VCaP (cell line): ENCODE measurements around the gene GPR135.

ENCODE experiments used
- H3K27ac ChIP-seq: fragments of 450-650 bp; 2 replicates; pipeline ENCODE4 v1.5.1; 2017
- TF ChIP-seq, protein P1 (sequence below): fragments of 450-650 bp; conservative IDR thresholded peaks from 2 replicates; pipeline ENCODE4 v1.5.1; 2017; ENCODE audit warnings: mild to moderate bottlenecking, moderate library complexity

The GPR135 gene

DNA sequence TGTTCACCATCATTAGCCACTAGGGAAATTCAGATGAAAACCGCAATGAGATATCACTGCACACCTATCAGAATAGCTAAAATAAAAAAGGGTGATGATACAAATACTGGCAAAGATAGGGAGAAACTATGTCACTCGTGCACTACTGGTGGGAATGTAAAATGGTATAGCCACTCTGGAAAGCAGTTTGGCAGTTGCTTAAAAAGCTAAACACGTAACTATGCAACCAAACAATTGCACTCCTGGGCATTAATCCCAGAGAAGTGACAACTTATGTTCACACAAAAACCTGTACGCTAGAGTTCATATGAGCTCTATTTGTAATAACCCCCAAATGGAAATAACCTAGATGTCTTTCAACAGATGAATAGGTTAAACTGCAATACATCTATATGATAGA is 35.4 kb downstream of the GPR135 start:
- no peak overlapping the region for H3K27ac ChIP-seq
- TF ChIP-seq, protein P1, sequence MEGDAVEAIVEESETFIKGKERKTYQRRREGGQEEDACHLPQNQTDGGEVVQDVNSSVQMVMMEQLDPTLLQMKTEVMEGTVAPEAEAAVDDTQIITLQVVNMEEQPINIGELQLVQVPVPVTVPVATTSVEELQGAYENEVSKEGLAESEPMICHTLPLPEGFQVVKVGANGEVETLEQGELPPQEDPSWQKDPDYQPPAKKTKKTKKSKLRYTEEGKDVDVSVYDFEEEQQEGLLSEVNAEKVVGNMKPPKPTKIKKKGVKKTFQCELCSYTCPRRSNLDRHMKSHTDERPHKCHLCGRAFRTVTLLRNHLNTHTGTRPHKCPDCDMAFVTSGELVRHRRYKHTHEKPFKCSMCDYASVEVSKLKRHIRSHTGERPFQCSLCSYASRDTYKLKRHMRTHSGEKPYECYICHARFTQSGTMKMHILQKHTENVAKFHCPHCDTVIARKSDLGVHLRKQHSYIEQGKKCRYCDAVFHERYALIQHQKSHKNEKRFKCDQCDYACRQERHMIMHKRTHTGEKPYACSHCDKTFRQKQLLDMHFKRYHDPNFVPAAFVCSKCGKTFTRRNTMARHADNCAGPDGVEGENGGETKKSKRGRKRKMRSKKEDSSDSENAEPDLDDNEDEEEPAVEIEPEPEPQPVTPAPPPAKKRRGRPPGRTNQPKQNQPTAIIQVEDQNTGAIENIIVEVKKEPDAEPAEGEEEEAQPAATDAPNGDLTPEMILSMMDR: no peak

DNA sequence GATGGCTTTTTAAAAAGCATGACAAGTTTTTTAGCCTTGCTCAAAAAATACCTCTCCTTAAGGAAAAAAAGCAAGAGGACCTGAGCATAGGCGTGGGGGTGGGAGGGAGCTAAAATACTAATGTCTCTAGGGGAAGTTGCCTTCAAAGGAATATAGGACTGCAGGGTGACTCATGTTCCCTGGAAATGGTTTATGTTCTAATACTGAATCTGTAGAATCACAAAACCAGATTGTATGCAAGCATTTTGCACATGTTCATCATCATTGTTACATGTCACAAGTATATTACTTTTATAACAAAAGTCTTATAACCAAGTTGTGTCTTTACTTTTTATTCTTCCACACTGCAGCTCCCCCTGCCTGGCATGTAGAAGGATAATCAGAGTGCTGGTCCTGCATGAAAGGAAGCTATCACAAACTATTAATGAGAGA is 36.6 kb downstream of the GPR135 start:
- TF ChIP-seq, protein P1: peak; percentile 33; the same call in 1 of the 2 replicates
- H3K27ac ChIP-seq: no peak overlapping the region

DNA sequence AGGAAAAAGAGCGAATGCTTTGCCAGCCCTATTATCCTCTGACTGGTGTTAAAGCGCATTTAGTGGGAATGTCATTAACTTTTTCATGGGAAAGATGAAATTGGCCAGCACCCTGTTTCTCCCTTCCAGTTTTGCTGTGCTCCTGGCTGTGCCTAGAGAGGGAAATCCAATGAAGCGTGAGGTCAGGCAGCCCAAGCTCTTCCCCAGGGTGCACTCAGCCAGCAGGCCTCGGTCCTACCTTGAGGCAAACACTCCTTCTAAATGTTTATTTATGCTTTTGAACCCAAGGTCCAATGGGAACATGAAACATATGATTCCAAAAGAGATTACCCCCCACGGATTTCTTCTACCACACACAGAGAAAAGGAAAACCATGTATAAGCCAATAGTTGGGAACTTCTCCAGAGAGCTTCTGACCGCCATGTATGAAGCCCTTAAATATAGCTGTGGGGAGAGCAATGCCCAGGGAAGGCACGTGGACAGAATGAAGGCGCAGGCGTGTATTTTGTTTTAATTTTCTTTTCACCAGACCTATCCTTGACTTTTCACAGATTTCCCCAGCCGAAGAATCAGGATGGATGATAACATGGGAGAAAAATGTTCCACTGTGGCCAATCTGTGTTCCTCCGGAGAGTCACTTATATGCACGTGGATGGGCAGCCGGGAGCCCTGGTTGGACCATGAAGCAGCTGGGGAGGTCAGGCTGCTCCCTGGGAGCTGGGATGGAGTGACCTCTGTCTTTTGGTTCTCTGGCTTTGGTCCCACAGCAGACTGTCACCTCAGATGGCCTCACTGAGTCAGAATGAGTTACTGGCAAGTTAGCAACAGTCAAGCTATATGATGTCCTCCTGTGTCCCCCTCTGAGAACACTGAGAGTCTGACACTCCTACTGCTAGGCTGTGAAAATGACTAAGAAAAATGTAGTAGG is 37.3 kb downstream of the GPR135 start:
- H3K27ac ChIP-seq: no peak overlapping the region
- TF ChIP-seq, protein P1: no peak

DNA sequence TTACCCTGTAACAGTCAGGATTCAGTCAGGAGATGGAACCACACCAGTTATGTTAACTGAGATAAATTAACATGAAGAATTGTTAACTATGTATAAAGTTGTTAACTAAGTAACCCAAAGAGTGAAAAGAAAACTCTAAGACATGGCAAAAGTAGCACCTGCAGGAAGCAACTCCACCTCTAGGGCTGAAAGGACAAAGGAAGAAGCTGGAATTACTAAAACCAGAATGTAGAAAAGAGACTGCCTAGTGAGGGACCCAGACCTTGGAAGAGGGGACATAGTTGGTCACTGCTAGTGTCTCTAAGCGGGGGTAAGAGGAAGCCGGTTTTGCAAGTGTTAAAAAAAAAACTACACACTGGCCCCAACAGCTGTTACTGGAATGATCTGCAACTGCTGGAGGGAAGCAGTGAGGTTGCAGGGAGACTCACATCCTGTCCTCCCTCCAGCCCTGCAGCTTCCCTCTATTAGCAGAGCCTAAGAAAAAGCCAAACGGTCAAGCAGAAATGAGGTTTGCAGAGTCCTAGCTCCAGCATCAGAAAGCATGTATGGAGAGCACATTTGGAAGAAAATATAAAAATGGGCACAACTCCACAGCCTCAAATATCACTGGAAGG is 39.8 kb downstream of the GPR135 start:
- TF ChIP-seq, protein P1: no peak
- no peak overlapping the region for H3K27ac ChIP-seq

DNA sequence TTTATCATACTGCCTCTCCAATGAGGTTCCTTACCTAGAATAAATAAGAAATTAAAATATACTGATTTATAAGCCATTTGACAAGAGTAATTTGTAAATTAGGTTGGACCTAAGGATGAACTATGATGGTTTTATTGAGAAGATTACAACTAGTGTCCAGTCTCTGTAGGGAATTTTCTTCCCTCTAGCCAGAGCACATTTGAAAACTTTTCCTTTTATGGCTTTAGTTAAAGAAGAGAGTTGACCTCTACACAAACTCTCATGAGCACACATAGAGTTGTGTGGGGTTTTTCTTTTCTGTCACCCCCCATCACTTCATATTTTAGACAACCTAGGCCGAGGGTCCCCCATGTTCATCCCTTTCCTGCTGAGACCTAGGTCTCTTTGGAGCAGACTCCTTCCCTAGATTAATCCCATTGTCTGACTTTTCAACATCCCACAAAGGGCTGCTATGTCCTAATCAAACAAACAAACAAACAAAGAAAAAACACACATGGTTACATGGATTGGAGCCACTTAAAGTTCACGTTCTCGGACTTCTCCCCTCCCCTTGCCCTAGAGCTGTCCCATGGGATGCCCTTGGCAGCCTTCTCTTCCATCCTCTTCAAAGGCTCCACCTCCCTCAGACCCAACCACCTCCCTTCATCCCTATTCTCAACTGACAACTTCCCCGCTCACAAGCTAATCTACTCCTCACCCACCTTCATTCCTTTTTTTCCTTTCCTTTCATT is 40.7 kb downstream of the GPR135 start:
- TF ChIP-seq, protein P1: no peak
- no peak overlapping the region for H3K27ac ChIP-seq

DNA sequence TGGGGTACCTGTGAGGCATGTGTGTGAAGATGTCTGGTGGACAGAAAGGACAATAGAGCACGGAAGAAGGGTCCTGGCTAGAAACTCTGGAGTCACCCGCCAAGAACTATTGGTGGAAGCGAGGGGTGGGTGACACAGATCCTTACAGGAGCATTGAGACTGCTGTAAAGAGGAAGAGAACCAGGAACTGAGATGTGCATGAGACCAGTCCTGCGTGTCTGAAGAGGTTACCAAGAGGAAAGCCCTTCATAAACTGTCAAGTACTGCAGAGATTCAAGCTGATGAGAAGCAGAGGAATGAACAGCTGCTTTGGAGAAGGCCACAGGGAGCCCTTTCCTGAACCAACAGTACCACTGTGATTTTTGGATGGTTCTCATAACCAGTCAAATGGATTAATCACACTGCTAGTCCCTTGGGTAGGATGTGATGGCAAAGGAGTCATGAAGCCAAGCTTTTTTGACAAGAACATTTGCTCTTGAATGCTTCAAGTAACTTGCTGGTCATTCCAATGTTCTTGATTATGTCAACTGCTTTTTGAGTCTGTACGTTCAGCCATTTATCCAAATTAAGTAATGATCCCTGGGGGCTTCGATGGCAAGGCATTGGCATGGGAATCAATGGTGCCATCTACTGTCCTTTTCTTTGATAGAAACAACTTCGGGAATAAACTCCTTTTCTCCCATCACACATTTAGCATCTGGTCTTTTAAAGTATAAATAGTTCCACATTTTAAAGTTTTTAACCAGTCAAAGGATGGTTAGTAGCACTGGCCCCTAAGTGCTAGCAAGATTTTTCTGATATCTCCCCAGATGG is 42.9 kb downstream of the GPR135 start:
- no peak overlapping the region for H3K27ac ChIP-seq
- TF ChIP-seq, protein P1: peak; percentile 65
